Natural killer cell (primary cell): Measurements from ENCODE around the gene NSMCE1. TPM values are rescaled to one million over a fixed set of nuclear protein-coding genes. Genes with fewer than 3 reads are reported as not detected.

Experiments used
- ATAC-seq, 3 donors: fragments of 150-1000 bp in 2 of 3; fragments of 200-7000 bp in 1 of 3; cut with Tn5 transposase; 1 replicate in 1 of 3; 2 replicates in 2 of 3; pipeline ENCODE4 v1.10.0; 2021; ENCODE audit warnings: mild to moderate bottlenecking in 2 of 3, moderate library complexity in 2 of 3
- DNase-seq, 2 donors: peaks; one replicate each; pipeline versions ENCODE4 v3.0.0 to v3.0.0-alpha.2; 2013 to 2021; ENCODE audit warnings: mixed read lengths in 1 of 2
- H3K27ac ChIP-seq: one replicate; pipeline ENCODE4 v1.5.1; 2013; ENCODE audit warnings: mild to moderate bottlenecking, low read length
- H3K27me3 ChIP-seq: one replicate; pipeline ENCODE4 v1.6.1; 2013; ENCODE audit warnings: low read length; ENCODE audit not compliant: control insufficient read depth, insufficient read depth
- H3K36me3 ChIP-seq: one replicate; pipeline ENCODE4 v1.6.1; 2013; ENCODE audit warnings: low read length; ENCODE audit not compliant: control insufficient read depth, insufficient read depth
- H3K4me1 ChIP-seq: one replicate; pipeline ENCODE4 v1.6.1; 2013; ENCODE audit warnings: low read length; ENCODE audit not compliant: control insufficient read depth, insufficient read depth
- H3K4me3 ChIP-seq: one replicate; pipeline ENCODE4 v1.5.1; 2013; ENCODE audit warnings: low read length
- H3K9me3 ChIP-seq: one replicate; pipeline ENCODE4 v1.6.1; 2013; ENCODE audit warnings: low read length; ENCODE audit not compliant: control insufficient read depth, insufficient read depth
- H3K27ac Mint-ChIP-seq, 2 donors: one replicate each; pipeline ENCODE4 v1.8.0; 2022; ENCODE audit warnings: mild to moderate bottlenecking in 2 of 2, mixed read lengths in 2 of 2, moderate library complexity in 1 of 2
- H3K27me3 Mint-ChIP-seq, 2 donors: one replicate each; pipeline ENCODE4 v1.8.0; 2022; ENCODE audit warnings: low read depth in 2 of 2, mixed read lengths in 2 of 2
- H3K36me3 Mint-ChIP-seq: one replicate; pipeline ENCODE4 v1.8.0; 2022; ENCODE audit warnings: mixed read lengths
- H3K4me1 Mint-ChIP-seq, 2 donors: one replicate each; pipeline ENCODE4 v1.8.0; 2022; ENCODE audit warnings: mixed read lengths in 2 of 2
- H3K4me3 Mint-ChIP-seq: one replicate; pipeline ENCODE4 v1.8.0; 2022; ENCODE audit warnings: mild to moderate bottlenecking, moderate library complexity, mixed read lengths
- H3K9me3 Mint-ChIP-seq, 2 donors: one replicate each; pipeline ENCODE4 v1.8.0; 2022; ENCODE audit warnings: mixed read lengths in 2 of 2
- WGBS: methylation state at CpG from one replicate; pipeline ENCODE4 v1.1.7; 2013; ENCODE audit warnings: missing lambda C conversion rate; ENCODE audit not compliant: insufficient coverage; 5-methylcytosine and 5-hydroxymethylcytosine counted together
- intact Hi-C: fragments of 100-400 bp; cut with micrococcal nuclease; formaldehyde crosslinking; loops from one replicate; pipeline ENCODE4 v1.14.2; 2022
- total RNA-seq, 4 donors: library from RNA; stranded (reverse); fragments of 120-200 nt in 1 of 4; gene quantifications; one replicate each; pipeline versions ENCODE4 v1.2.3 to v1.2.4, GENCODE V29; 2013 to 2022
- TF ChIP-seq, protein P1 (sequence below): fragments of 200-600 bp; IDR thresholded peaks from one replicate; pipeline ENCODE4 v1.8.0; 2022; ENCODE audit warnings: antibody characterized with exemption

The NSMCE1 gene
- total RNA-seq, 3 donors from 2014 or later (not counting 1 experiment from before 2014, with no cell fraction given), result 29.4 to 42.7 (median 37.7) TPM

DNA sequence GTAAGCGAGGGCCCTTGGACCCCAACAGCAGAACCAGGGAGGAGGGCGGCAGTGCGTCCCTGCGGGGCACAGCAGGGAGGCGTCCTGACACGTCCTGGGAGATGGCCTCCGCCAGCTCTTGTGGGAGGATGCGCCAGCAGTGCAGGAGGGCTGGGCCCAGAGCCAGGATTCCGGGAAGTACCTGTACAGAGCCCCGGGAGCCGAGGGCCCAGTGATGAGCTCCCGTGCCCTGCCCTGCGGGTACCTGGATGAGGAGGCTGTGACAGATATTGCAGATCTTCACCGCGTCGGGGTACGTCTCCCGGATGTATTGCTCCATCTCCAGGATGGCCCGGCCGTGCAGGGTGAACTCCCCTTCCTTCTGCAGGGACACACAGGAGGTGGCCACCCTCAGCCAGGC, 42.1 kb downstream of the NSMCE1 start:
- peaks cover 62% of the 10 kb centered on the region for H3K4me1 ChIP-seq
- DNase-seq, result no peak
- 91% methylated on average over 20 of the region's 20 CpGs for WGBS
- no peaks in the 10 kb centered on the region for H3K36me3 Mint-ChIP-seq
- H3K4me3 ChIP-seq, result no peak overlapping the region
- no peaks in the 10 kb centered on the region for H3K9me3 Mint-ChIP-seq
- no peaks in the 10 kb centered on the region for H3K27me3 Mint-ChIP-seq
- TF ChIP-seq, protein P1, sequence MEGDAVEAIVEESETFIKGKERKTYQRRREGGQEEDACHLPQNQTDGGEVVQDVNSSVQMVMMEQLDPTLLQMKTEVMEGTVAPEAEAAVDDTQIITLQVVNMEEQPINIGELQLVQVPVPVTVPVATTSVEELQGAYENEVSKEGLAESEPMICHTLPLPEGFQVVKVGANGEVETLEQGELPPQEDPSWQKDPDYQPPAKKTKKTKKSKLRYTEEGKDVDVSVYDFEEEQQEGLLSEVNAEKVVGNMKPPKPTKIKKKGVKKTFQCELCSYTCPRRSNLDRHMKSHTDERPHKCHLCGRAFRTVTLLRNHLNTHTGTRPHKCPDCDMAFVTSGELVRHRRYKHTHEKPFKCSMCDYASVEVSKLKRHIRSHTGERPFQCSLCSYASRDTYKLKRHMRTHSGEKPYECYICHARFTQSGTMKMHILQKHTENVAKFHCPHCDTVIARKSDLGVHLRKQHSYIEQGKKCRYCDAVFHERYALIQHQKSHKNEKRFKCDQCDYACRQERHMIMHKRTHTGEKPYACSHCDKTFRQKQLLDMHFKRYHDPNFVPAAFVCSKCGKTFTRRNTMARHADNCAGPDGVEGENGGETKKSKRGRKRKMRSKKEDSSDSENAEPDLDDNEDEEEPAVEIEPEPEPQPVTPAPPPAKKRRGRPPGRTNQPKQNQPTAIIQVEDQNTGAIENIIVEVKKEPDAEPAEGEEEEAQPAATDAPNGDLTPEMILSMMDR, result no peak
- H3K27me3 ChIP-seq, result no peaks in the 10 kb centered on the region
- no peak for ATAC-seq
- peaks cover 23 to 37% of the 10 kb centered on the region in 2 donors for H3K4me1 Mint-ChIP-seq
- peaks cover 15% of the 10 kb centered on the region for H3K36me3 ChIP-seq
- peak overlapping the region; percentile 14 to 38 for H3K27ac Mint-ChIP-seq
- intact Hi-C loops, result no loop called here
- H3K27ac ChIP-seq, result no peak overlapping the region
- no peak overlapping the region for H3K4me3 Mint-ChIP-seq
- H3K9me3 ChIP-seq, result no peaks in the 10 kb centered on the region

DNA sequence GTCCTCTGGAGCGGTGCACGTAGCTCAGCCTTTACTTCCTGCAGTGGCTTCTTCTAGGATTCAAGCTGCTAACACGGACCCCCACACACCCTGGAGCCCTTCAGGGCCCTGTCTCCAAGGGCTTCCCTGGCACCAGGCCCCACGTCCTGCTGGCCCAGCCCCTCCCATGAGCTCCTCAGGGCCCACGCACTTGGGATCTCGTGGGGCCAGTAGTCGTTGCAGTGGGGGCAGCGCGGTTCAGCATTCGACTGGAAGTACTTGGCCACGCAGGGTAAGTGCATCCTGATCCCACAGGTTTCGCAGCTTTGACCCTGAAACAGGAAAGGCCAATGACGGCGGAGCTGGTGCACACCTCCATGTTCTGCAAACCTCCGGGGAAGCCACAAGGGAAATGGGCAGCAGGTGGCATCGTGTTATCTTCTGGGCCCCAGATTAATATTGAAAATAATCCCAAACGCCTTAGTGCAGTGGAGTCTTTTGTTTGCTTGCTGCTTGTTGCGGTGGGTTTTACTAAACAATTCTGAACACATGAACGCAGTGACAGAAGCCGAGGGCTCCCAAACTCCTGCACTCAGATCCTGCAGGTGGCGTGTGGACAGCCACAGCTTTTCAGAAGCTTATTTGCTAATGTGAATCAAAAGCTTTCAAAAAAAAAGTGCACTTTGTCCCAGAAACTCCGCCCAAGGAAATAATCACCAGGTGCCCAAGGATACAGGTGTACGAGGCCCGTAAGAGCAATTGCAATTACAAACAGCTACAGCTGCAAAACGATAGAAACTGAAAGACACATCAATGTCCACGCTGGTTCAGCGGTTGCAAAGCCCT, 42.8 kb downstream of the NSMCE1 start:
- H3K4me3 ChIP-seq, result no peak overlapping the region
- peak in 1 of 2 donors; percentile 37 for DNase-seq
- Mint-ChIP-seq H3K27ac (peak overlapping the region in 1 of 2 donors; percentile 10), H3K4me1 (peaks cover 16 to 29% of the 10 kb centered on the region in 2 donors), H3K4me3 (no peak overlapping the region), H3K9me3 (no peaks in the 10 kb centered on the region), H3K27me3 (no peaks in the 10 kb centered on the region), H3K36me3 (no peaks in the 10 kb centered on the region)
- intact Hi-C loops, result no loop called here
- no peaks in the 10 kb centered on the region for H3K27me3 ChIP-seq
- ATAC-seq, result no peak
- peaks cover 15% of the 10 kb centered on the region for H3K36me3 ChIP-seq
- no peaks in the 10 kb centered on the region for H3K9me3 ChIP-seq
- WGBS, result 51% methylated on average over 27 of the region's 27 CpGs
- TF ChIP-seq, protein P1, result no peak
- H3K27ac ChIP-seq, result peak overlapping the region; percentile 15
- peaks cover 54% of the 10 kb centered on the region for H3K4me1 ChIP-seq

DNA sequence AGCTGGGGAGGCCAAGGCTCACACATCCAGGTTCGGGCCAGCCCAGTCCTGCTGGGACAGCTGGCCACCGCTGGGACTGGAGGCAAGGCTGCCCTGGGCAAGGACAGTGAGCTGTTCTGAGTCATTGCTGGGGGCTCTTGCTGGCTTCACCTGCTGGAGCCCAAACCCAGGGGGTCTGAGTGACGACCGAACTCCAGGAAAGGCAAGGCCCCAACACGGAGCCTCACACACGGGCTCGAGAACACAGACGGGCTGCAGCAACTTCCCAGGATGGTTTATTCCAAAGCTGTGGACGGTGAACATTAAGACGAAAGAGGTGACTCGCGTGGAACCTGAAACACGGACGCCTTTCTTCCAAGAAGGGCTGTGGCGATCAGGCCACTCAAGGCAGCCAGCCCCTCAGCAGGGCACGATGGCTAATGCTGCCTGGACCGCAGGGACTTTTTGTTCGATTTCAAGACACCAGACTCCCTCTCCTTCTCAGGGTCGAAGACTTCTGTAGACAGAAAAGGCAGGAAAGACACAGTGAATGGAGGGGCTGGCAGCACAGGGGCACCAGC, 43.8 kb downstream of the NSMCE1 start:
- DNase-seq, result no peak
- H3K27ac Mint-ChIP-seq, result no peak overlapping the region
- TF ChIP-seq, protein P1, result no peak

More for the DNA sequence above, 43.8 kb downstream of the NSMCE1 start:
- 93% methylated on average over 19 of the region's 19 CpGs for WGBS
- H3K4me3 ChIP-seq, result no peak overlapping the region
- no peaks in the 10 kb centered on the region for H3K9me3 ChIP-seq
- Mint-ChIP-seq H3K4me3 (no peak overlapping the region), H3K9me3 (no peaks in the 10 kb centered on the region), H3K4me1 (peaks cover 10 to 23% of the 10 kb centered on the region in 2 donors), H3K36me3 (no peaks in the 10 kb centered on the region), H3K27me3 (no peaks in the 10 kb centered on the region)
- intact Hi-C loops, result no loop called here
- no peak overlapping the region for H3K27ac ChIP-seq
- no peak for ATAC-seq
- peaks cover 15% of the 10 kb centered on the region for H3K36me3 ChIP-seq
- no peaks in the 10 kb centered on the region for H3K27me3 ChIP-seq
- H3K4me1 ChIP-seq, result peaks cover 45% of the 10 kb centered on the region
